HG02973 (cell line): Measurements from ENCODE around the gene CCDC144A.
"Not testable (repeated sequence)": the region's sequence is repeated elsewhere in the genome, so short reads cannot be mapped to it uniquely, and the experiment has no call there.

Experiments used
- ATAC-seq: cut with Tn5 transposase; IDR thresholded peaks from one replicate; pipeline ENCODE4 v1.9.1; 2021; ENCODE audit warnings: moderate library complexity; ENCODE audit not compliant: unreplicated experiment

Gene CCDC144A

GRCh38 chr17:16689731-16690281 lies at the start of gene CCDC144A:
Gene CCDC144A (plus strand): TSS chr17:16690241. CDS start chr17:16690401, 160 bp downstream.
- not testable (repeated sequence) for ATAC-seq

GRCh38 chr17:16649585-16649984 lies 40.5 kb upstream of the CCDC144A start:
- no peak for ATAC-seq

- ATAC-seq = no peak
Measured at GRCh38 chr17:16652252-16652651, 37.8 kb upstream of the CCDC144A start.

- no peak for ATAC-seq
Measured at GRCh38 chr17:16652847-16653366, 37.1 kb upstream of the CCDC144A start.

GRCh38 chr17:16653367-16654041 lies 36.5 kb upstream of the CCDC144A start, which contains the start of gene ZNF624:
Gene ZNF624 (minus strand): TSS chr17:16653850.
- ATAC-seq = peak; percentile 83

- no peak for ATAC-seq
Measured at GRCh38 chr17:16661217-16661616, 28.8 kb upstream of the CCDC144A start.

- no peak for ATAC-seq
Measured at GRCh38 chr17:16662936-16663335, 27.1 kb upstream of the CCDC144A start.

- not testable (repeated sequence) for ATAC-seq
Measured at GRCh38 chr17:16666553-16666906, 23.5 kb upstream of the CCDC144A start.

GRCh38 chr17:16666907-16667636 lies 23.0 kb upstream of the CCDC144A start:
- not testable (repeated sequence) for ATAC-seq

- no peak for ATAC-seq
Measured at GRCh38 chr17:16676676-16677268, 13.3 kb upstream of the CCDC144A start.

- ATAC-seq = not testable (repeated sequence)
Measured at GRCh38 chr17:16683290-16684138, 6.5 kb upstream of the CCDC144A start.

GRCh38 chr17:16686019-16686418 lies 4.0 kb upstream of the CCDC144A start:
- ATAC-seq = not testable (repeated sequence)

- not testable (repeated sequence) for ATAC-seq
Measured at GRCh38 chr17:16687151-16687550, 2.9 kb upstream of the CCDC144A start.

GRCh38 chr17:16690447-16690846 lies 406 bp downstream of the CCDC144A start:
- ATAC-seq = not testable (repeated sequence)

- not testable (repeated sequence) for ATAC-seq
Measured at GRCh38 chr17:16697603-16698002, 7.6 kb downstream of the CCDC144A start.

- not testable (repeated sequence) for ATAC-seq
Measured at GRCh38 chr17:16745492-16746203, 55.6 kb downstream of the CCDC144A start.

GRCh38 chr17:16746571-16746970 lies 56.5 kb downstream of the CCDC144A start:
- ATAC-seq = not testable (repeated sequence)

GRCh38 chr17:16750515-16750914 lies 60.5 kb downstream of the CCDC144A start:
- not testable (repeated sequence) for ATAC-seq

GRCh38 chr17:16751224-16751923 lies 61.3 kb downstream of the CCDC144A start:
- ATAC-seq = not testable (repeated sequence)
